Loucy (cell line): ENCODE data around the gene KIR3DL1.
"Not testable (repeated sequence)": the region's sequence is repeated elsewhere in the genome, so short reads cannot be mapped to it uniquely, and the experiment has no call there.

ENCODE experiments used
- H2AFZ ChIP-seq: fragments of 200-600 bp; sonication (generic); 2 replicates; pipeline ENCODE4 v1.6.0; 2016; ENCODE audit warnings: antibody characterized with exemption, mild to moderate bottlenecking, low read length, moderate library complexity
- H3F3A ChIP-seq: fragments of 200-600 bp; 2 replicates; pipeline ENCODE4 v1.6.0; 2016; ENCODE audit warnings: antibody characterized with exemption, low read depth, mild to moderate bottlenecking
- H3K27me3 ChIP-seq: fragments of 200-600 bp; sonication (generic); 2 replicates; pipeline ENCODE4 v1.6.1; 2014; ENCODE audit warnings: low read length, mild to moderate bottlenecking; ENCODE audit not compliant: insufficient read depth, poor library complexity, severe bottlenecking
- H3K36me3 ChIP-seq: fragments of 200-600 bp; sonication (generic); 2 replicates; pipeline ENCODE4 v1.6.1; 2016; ENCODE audit warnings: low read length; ENCODE audit not compliant: insufficient read depth
- H3K4me1 ChIP-seq: fragments of 200-600 bp; sonication (generic); 2 replicates; pipeline ENCODE4 v1.5.1; 2014; ENCODE audit warnings: low read length, mild to moderate bottlenecking; ENCODE audit not compliant: insufficient read depth, poor library complexity, severe bottlenecking
- H3K4me2 ChIP-seq: fragments of 200-600 bp; sonication (generic); 2 replicates; pipeline ENCODE4 v1.6.0; 2014; ENCODE audit warnings: antibody characterized with exemption, low read length, low read depth, mild to moderate bottlenecking; ENCODE audit not compliant: poor library complexity, severe bottlenecking
- H3K4me3 ChIP-seq: fragments of 200-600 bp; sonication (generic); 2 replicates; pipeline ENCODE4 v1.5.1; 2014; ENCODE audit warnings: low read length, mild to moderate bottlenecking, mixed read lengths; ENCODE audit not compliant: poor library complexity, severe bottlenecking
- H3K79me2 ChIP-seq: fragments of 200-600 bp; sonication (generic); 2 replicates; pipeline ENCODE4 v1.6.1; 2014; ENCODE audit warnings: low read length; ENCODE audit not compliant: insufficient read depth
- H3K9ac ChIP-seq: fragments of 200-600 bp; sonication (generic); 2 replicates; pipeline ENCODE4 v1.6.0; 2014; ENCODE audit warnings: mild to moderate bottlenecking, low read depth, low read length, moderate library complexity; ENCODE audit not compliant: poor library complexity, severe bottlenecking
- H3K9me2 ChIP-seq: fragments of 200-600 bp; sonication (generic); replicated peaks from 2 replicates; pipeline ENCODE4 v1.6.1; 2016; ENCODE audit warnings: low read depth, low read length, mixed read lengths
- H3K9me3 ChIP-seq: fragments of 200-600 bp; sonication (generic); 2 replicates; pipeline ENCODE4 v1.6.1; 2014; ENCODE audit warnings: mild to moderate bottlenecking, antibody characterized with exemption, low read length, low read depth; ENCODE audit not compliant: insufficient read depth
- H4K20me1 ChIP-seq: fragments of 200-600 bp; sonication (generic); 2 replicates; pipeline ENCODE4 v1.6.0; 2014; ENCODE audit warnings: antibody characterized with exemption, low read length, mild to moderate bottlenecking; ENCODE audit not compliant: insufficient read depth, poor library complexity, severe bottlenecking
- EZH2phosphoT487 ChIP-seq: fragments of 200-600 bp; IDR thresholded peaks from 2 replicates; pipeline ENCODE4 v1.6.1; 2018; ENCODE audit warnings: antibody characterized with exemption, mild to moderate bottlenecking, moderate library complexity, borderline replicate concordance
- TF ChIP-seq, protein P1 (sequence below): fragments of 200-600 bp; sonication (generic); conservative IDR thresholded peaks from 2 replicates; pipeline ENCODE4 v1.5.1; 2014; ENCODE audit warnings: mild to moderate bottlenecking, antibody characterized with exemption, low read length

The KIR3DL1 gene

DNA sequence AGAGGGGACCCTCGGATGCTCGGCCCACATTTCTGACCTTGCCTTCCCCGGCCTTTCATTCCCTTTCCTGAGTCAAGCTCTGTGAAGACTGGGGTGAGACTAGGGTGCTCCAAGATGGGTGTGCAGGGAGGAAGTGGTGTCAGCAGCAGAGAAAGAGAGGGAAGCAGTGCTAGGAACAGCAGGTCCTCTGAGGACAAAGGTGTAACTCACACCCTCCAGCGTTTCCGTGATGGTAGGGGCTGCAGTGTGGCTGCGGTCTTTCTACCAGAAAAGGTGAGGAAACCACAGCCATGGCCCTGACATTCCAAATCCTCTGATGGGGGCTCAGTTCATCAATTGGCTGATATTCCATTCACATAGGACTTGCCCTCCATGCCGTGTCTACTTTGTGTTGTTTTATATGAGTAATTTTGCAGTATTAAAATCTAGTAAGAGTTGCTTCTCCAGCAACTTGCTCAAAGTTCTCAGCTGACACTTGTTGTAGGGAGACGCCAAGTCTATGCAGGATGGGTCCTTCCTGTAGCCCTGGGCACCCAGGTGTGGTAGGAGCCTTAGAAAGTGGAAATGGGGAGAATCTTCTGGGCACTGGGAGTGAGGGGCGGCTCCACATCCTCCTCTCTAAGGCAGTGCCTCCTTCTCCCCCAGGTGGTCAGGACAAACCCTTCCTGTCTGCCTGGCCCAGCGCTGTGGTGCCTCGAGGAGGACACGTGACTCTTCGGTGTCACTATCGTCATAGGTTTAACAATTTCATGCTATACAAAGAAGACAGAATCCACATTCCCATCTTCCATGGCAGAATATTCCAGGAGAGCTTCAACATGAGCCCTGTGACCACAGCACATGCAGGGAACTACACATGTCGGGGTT lies 1.6 kb downstream of the KIR3DL1 start:
- no peak for TF ChIP-seq EZH2phosphoT487
- TF ChIP-seq, protein P1, sequence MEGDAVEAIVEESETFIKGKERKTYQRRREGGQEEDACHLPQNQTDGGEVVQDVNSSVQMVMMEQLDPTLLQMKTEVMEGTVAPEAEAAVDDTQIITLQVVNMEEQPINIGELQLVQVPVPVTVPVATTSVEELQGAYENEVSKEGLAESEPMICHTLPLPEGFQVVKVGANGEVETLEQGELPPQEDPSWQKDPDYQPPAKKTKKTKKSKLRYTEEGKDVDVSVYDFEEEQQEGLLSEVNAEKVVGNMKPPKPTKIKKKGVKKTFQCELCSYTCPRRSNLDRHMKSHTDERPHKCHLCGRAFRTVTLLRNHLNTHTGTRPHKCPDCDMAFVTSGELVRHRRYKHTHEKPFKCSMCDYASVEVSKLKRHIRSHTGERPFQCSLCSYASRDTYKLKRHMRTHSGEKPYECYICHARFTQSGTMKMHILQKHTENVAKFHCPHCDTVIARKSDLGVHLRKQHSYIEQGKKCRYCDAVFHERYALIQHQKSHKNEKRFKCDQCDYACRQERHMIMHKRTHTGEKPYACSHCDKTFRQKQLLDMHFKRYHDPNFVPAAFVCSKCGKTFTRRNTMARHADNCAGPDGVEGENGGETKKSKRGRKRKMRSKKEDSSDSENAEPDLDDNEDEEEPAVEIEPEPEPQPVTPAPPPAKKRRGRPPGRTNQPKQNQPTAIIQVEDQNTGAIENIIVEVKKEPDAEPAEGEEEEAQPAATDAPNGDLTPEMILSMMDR, result no peak
- H3K9me2 ChIP-seq, result no peaks in the 10 kb centered on the region
- no peak overlapping the region for H2AFZ ChIP-seq
- no peak overlapping the region for H3K4me3 ChIP-seq
- no peaks in the 10 kb centered on the region for H3K4me1 ChIP-seq
- no peaks in the 10 kb centered on the region for H4K20me1 ChIP-seq
- no peak overlapping the region for H3K9ac ChIP-seq
- H3F3A ChIP-seq, result no peaks in the 10 kb centered on the region
- H3K27me3 ChIP-seq, result no peaks in the 10 kb centered on the region
- H3K4me2 ChIP-seq, result no peak overlapping the region
- H3K9me3 ChIP-seq, result no peaks in the 10 kb centered on the region
- H3K79me2 ChIP-seq, result no peaks in the 10 kb centered on the region
- no peaks in the 10 kb centered on the region for H3K36me3 ChIP-seq

DNA sequence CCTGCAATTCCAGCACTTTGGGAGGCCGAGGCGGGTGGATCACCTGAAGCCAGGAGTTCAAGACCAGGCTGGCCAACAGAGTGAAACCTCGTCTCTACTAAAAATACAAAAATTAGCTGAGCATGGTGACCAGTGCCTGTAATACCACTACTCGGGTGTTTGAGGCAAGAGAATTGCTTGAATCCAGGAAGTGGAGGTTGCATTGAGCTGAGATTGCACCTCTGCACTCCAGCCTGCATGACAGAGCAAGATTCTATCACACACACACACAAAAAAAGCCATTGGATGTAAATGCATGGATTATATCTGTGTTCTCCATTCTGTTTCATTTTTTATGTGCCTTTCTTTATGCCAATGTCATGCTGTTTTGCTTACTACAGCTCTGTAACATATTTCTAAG lies 8.1 kb downstream of the KIR3DL1 start:
- H3K36me3 ChIP-seq, H3K4me1 ChIP-seq, H3F3A ChIP-seq, H3K9me2 ChIP-seq, H4K20me1 ChIP-seq, H3K4me2 ChIP-seq, H3K79me2 ChIP-seq, H3K27me3 ChIP-seq, H2AFZ ChIP-seq, H3K9me3 ChIP-seq, H3K4me3 ChIP-seq, H3K9ac ChIP-seq: not testable (repeated sequence)

- H3K4me1 ChIP-seq, H3K9me2 ChIP-seq, H3K79me2 ChIP-seq, H3K9ac ChIP-seq, H2AFZ ChIP-seq, H3F3A ChIP-seq, H3K9me3 ChIP-seq, H3K4me2 ChIP-seq, H4K20me1 ChIP-seq, H3K36me3 ChIP-seq, H3K4me3 ChIP-seq, H3K27me3 ChIP-seq: not testable (repeated sequence)
Measured at GRCh38 chr19:54825326-54825725, 9.1 kb downstream of the KIR3DL1 start.

GRCh38 chr19:54828064-54828463 lies 11.8 kb downstream of the KIR3DL1 start:
- H3F3A ChIP-seq, H2AFZ ChIP-seq, H3K36me3 ChIP-seq, H4K20me1 ChIP-seq, H3K27me3 ChIP-seq, H3K4me1 ChIP-seq, H3K9ac ChIP-seq, H3K4me3 ChIP-seq, H3K4me2 ChIP-seq, H3K79me2 ChIP-seq, H3K9me3 ChIP-seq, H3K9me2 ChIP-seq: not testable (repeated sequence)

DNA sequence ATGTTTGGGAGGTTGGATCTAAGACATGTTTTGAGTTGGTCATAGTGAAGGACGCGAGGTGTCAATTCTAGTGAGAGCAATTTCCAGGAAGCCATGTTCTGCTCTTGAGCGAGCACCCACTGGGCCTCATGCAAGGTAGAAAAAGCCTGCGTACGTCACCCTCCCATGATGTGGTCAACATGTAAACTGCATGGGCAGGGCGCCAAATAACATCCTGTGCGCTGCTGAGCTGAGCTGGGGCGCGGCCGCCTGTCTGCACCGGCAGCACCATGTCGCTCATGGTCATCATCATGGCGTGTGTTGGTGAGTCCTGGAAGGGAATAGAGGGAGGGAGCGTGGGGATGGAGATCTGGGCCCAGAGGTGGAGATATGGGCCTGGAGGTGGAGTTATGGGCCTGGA lies 16.2 kb downstream of the KIR3DL1 start, which contains the start of gene KIR2DS4:
TSS of gene KIR2DS4 (plus strand) at position 181 of the 400 bp plus-strand sequence.
- not testable (repeated sequence) for H3K79me2 ChIP-seq, H3K9ac ChIP-seq, H3K36me3 ChIP-seq, H3K4me3 ChIP-seq, H3K4me2 ChIP-seq, H3K9me2 ChIP-seq, H3K27me3 ChIP-seq, H4K20me1 ChIP-seq, H3K9me3 ChIP-seq, H3K4me1 ChIP-seq, H2AFZ ChIP-seq, H3F3A ChIP-seq

DNA sequence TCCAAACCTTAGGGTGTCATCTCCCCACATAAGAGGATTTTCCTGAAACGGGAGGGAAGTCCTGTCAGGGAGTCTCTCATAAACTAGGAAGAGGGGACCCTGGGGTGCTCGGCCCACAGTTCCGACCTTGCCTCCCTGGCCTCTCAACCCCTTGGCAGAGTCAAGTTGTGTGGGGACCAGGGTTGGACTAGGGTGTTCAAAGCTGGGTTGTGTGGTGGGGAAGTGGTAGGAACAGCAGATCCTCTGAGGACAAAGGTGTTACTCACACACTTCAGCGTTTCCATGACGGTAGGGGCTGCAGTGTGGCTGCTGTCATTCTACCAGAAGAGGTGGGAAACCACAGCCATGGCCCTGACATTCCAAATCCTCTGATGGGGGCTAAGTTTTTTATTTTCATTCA lies 18.9 kb downstream of the KIR3DL1 start:
- H3F3A ChIP-seq, H3K79me2 ChIP-seq, H3K27me3 ChIP-seq, H3K9ac ChIP-seq, H3K36me3 ChIP-seq, H4K20me1 ChIP-seq, H2AFZ ChIP-seq, H3K9me3 ChIP-seq, H3K4me2 ChIP-seq, H3K9me2 ChIP-seq, H3K4me1 ChIP-seq, H3K4me3 ChIP-seq: not testable (repeated sequence)

DNA sequence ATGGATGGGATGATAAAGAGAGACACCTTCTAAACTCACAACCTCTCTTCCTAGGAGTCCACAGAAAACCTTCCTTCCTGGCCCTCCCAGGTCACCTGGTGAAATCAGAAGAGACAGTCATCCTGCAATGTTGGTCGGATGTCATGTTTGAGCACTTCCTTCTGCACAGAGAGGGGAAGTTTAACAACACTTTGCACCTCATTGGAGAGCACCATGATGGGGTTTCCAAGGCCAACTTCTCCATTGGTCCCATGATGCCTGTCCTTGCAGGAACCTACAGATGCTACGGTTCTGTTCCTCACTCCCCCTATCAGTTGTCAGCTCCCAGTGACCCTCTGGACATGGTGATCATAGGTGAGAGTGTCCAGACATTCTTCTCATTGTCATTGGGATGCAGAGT lies 21.3 kb downstream of the KIR3DL1 start:
- not testable (repeated sequence) for H3K4me1 ChIP-seq, H3K9ac ChIP-seq, H3K27me3 ChIP-seq, H3K36me3 ChIP-seq, H3K9me3 ChIP-seq, H3F3A ChIP-seq, H3K4me2 ChIP-seq, H3K79me2 ChIP-seq, H2AFZ ChIP-seq, H4K20me1 ChIP-seq, H3K9me2 ChIP-seq, H3K4me3 ChIP-seq
